Putamen (tissue), 1 donor: ENCODE results near the gene YIF1A.
"Not testable (repeated sequence)": the region's sequence is repeated elsewhere in the genome, so short reads cannot be mapped to it uniquely, and the experiment has no call there.

Experiments
- DNase-seq: peaks from one replicate; pipeline ENCODE4 v3.0.0-alpha.2; 2016; ENCODE audit warnings: low spot score

The YIF1A gene

DNA sequence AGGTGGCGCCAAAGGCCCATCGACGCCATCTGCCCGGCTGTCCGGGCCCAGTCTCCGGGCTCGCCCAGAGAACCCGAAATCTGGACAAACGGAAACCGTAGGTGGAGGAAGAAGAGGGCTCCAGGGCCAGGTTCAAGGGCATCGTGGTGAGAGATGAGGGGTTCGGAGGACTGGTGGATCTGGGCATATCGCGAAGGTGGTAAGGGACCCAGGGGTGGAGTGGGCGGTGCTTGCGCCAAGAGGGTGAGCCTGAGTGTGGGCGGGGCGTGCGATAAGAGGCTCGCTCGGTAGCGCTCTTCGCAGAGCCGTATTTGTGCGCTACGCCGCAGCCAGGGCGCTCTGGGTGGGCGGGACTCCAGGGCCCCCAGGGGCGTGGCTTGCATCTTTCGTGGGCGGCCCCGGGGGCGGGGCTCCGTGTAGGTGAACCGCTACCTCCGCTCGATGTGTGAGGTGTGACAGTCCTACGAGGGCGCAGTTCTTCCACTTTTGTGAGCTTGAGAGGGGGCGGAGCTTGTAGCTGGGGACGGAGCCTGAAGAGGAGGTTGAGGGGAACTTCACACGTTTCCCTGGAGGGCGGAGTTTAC is 23.1 kb upstream of the YIF1A start:
- DNase-seq = peak; percentile 81

- DNase-seq = no peak
Observed at GRCh38 chr11:66311470-66311964, 22.6 kb upstream of the YIF1A start.

DNA sequence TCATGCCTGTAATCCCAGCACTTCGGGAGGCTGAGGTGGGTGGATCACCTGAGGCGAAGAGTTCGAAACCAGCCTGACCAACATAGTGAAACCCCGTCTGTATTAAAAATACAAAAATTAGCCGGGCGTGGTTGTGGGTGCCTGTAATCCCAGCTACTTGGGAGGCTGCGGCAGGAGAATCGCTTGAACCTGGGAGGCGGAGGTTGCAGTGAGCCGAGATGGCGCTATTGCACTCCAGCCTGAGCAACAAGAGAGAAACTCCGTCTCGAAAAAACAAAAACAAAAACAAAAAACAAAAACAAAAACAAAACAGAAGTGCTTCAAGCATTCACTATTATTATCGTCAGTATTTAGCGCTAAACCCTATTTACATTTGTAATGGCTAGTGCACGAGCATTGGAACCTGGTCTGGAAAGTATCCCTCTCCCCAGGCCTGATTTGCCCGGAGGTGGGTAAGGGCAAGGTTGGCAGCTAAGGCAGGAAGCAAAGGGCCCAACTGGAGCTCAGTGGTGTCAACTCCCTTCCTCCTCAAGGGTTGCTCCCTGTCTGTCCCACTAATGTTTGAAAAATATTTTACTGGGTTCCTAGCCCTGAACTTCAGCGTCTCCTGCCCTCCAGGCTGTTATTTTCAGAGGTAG is 22.0 kb upstream of the YIF1A start:
- not testable (repeated sequence) for DNase-seq

DNA sequence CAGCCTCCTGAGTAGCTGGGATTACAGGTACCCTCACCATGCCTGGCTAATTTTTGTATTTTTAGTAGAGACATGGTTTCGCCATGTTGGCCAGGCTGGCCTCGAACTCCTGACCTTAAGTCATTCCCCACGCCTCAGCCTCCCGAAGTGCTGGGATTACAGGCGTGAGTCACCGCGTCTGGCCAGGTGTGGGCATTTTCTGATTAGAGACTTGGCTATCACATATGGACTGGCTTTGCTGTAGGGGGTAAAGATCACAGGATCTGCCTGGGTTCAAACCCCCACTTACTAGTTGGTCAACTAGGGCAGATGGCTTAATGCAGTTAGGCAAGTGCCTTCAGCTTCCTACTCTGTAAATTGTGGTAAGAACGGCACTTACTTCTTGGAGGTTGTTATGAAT is 21.4 kb upstream of the YIF1A start:
- DNase-seq = no peak

- DNase-seq = no peak
Observed at GRCh38 chr11:66309475-66309874, 20.5 kb upstream of the YIF1A start.

DNA sequence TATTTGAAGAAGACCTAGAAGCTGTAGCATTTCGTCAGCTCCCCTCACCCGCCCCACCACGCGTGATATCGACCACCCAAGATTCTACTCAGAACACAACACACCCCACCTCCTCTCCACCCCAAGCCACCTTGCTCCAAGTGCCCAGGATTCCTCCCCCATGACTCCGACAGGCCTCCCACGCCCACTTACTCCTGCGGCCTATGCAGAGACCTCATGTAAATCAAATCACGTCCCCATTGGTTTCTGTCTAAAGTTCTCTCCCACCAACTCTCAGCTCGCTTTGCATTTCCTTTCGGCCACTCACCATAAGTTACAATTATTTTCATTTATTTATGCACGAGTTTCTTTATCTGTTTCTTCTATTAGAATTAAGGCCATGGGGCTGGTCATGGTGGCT is 13.7 kb upstream of the YIF1A start:
- no peak for DNase-seq

DNA sequence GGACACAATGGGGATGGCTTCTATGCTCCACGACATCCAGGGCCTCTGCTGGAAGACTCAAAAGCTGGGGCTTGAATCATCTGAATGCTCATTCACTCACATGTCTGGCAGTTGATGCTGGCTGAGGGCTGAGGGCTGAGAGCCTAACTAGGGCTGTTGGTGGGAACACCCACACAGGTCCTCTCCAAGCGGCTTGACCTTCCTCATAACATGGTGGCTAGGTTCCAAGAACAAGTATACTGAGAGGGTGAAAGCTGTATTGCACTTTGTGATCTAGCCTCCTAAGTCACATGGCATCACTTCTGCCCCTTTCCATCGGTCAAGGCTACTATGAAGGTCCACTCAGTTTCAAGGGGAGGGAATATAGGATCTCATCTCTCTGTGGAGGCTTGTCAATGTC is 10.2 kb upstream of the YIF1A start:
- DNase-seq = no peak

DNA sequence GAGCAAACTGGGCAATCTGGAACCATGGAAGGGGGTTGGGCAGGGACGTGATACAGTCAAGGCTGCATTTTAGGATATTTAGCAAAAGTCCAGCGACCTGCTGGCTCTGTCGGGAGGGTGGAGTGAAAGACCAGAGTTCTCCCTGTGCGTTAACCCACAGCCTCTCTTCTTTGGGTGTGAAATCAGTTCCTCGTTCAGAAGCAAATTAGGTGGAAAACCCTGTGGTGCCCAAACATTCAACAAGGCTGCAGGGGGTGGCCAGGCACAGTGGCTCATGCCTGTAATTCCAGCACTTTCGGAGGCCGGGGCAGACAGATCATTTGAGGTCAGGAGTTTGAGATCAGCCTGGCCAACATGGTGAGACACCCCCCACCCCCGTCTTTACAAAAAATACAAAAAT is 8.7 kb upstream of the YIF1A start:
- DNase-seq = no peak

DNA sequence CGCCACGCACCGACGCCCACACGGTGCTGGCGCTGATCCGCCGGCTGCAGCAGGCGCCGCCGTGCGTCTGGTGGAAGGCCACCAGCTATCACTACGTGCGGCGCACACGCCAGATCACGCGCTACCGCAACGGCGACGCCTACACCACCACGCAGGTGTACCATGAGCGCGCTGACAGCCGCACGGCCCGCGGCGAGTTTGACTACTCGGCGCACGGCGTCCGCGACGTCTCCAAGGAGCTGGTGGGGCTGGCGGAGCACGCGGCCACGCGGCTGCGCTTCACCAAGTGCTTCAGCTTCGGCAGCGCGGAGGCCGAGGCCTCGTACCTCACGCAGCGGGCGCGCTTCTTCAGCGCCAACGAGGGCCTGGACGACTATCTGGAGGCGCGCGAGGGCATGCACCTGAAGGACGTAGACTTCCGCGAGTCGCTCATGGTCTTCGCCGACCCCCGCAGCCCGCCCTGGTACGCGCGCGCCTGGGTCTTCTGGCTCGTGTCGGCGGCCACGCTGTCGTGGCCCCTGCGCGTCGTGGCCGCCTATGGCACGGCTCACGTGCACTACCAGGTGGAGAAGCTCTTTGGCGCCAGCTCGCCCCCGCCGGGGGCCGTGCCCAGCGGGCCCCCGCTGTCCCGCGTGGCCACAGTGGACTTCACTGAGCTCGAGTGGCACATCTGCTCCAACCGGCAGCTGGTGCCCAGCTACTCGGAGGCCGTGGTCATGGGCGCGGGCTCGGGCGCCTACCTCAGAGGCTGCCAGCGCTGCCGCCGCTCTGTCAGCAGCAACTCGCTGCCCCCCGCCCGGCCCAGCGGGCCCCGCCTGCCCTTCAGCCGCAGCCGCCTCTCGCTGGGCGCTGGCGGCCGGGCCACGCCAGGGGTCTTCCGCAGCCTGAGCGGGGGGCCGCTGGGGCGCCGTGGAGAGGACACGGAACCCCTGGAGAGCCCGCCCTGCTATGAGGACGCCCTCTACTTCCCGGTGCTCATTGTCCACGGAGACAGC is 6.0 kb upstream of the YIF1A start:
- no peak for DNase-seq

DNA sequence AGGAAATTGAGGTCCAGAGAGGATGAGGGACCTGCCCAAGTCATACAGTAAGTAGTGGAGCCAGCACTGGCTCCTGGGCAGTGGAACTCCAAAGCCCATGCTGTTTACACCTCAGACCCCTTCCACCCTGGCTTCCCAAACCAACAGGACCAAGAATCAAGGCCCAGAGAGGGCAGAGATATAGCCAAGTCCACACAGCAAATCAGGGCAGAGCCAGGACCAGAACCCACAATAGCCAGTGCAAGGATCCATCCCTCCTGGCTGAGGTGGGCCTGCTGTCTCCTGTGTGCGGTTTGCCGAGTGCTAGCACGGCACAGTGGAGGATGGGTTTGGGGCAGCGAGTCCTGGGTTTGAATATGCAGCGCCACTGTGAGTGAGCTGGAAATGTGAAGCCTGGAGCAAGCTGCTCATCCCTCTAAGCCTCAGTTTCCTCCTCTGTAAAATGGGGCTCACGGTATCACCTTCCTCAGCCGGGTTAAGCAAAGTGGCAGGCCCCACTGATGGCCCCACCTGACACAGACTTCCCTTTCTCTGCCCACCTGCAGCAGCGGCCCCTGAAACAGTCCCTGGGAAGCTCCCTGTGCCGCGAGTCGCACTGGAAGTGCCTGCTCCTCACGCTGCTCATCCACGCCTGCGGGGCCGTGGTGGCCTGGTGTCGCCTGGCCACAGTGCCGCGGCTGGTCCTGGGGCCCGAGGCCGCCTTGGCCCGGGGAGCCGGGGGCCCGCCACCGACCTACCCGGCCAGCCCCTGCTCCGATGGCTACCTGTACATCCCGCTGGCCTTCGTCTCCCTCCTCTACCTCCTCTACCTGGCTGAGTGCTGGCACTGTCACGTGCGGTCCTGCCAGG is 5.1 kb upstream of the YIF1A start:
- DNase-seq = no peak

DNA sequence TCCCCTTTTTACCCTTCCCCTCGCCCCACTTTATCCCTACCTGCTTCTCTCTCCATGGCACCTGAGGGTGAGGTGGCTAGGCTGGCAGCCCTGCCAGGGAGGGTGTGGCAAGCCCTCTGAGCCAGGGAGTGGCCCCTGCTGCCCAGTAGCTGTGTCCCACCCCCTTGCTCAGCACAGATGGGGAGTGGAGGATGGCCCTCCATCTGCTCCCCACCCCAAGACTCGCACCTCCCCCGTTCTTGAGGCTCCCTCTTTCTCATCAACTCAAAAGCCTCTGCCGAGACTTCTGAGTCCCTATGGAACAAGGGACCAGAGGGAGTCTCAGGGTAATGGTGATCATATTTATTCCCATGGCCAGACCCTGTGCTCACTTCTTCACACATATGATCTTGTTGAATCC is 4.4 kb upstream of the YIF1A start:
- DNase-seq = no peak

DNA sequence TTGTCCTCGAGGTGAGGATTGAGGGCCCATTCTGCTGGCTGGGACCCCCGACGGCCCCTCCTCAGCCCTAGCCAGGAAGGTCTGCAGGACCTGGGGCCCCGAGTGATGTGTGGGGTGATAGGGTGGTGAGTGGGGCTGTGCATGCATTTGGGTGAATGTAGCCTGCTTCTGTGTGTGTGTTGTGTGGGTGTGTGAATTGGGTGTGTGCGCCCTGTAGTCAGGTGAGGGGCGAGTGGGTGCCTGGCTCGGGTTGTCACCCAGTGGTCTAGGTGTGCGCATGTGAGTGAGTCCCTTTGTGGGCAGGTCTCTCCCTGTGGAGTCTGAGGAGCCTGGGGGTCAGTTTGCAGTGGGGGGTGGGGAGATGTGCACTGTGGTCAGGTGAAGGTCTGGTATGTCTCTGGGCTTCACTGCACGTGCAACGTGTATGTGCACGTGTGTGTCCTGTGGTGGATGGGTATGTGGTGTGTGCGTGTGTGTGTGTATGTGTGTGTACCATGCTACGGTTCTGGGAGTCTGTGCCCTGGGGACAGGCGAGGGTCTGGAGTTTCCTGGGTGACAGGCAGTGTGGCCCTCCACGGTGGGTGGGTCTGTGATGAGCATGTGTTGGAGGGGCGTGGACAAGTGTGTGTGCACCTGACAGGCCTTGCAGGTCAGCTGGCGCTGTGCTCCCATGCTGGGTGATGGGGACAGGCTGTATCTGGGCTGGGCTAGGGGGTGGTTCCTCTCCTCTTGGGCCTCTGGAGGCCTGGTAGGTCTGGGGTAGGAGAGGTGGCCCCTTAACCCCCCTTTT is 3.8 kb upstream of the YIF1A start:
- no peak for DNase-seq

- no peak for DNase-seq
Observed at GRCh38 chr11:66291706-66292542, 3.0 kb upstream of the YIF1A start, which contains the start of gene TMEM151A. TMEM151A (plus strand) TSS chr11:66291894; CDS start chr11:66292014, 120 bp downstream.

DNA sequence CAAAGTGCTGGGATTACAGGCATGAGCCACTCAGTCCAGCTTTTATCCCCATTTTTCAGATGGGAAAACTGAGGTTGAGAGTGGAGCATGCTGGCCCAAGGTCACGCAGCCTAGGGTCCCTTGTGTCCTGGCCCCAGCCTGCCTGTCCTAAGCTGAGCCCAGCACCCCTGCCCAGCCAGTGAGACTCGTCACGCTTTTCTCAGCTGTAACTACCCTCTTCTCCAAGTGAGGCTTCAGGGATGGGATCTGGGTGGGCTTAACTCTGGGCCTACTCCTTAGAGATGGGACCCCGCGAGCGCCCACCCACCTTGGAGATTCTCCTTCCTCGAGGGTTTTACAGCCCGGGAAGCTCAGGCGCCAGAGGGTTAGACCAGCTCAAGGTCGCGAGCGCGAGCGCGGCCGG is 2.4 kb upstream of the YIF1A start:
- DNase-seq = no peak

- DNase-seq = no peak
Observed at GRCh38 chr11:66290330-66290621, 1.3 kb upstream of the YIF1A start.

GRCh38 chr11:66289548-66290329 is 796 bp upstream of the YIF1A start:
- DNase-seq = no peak

DNA sequence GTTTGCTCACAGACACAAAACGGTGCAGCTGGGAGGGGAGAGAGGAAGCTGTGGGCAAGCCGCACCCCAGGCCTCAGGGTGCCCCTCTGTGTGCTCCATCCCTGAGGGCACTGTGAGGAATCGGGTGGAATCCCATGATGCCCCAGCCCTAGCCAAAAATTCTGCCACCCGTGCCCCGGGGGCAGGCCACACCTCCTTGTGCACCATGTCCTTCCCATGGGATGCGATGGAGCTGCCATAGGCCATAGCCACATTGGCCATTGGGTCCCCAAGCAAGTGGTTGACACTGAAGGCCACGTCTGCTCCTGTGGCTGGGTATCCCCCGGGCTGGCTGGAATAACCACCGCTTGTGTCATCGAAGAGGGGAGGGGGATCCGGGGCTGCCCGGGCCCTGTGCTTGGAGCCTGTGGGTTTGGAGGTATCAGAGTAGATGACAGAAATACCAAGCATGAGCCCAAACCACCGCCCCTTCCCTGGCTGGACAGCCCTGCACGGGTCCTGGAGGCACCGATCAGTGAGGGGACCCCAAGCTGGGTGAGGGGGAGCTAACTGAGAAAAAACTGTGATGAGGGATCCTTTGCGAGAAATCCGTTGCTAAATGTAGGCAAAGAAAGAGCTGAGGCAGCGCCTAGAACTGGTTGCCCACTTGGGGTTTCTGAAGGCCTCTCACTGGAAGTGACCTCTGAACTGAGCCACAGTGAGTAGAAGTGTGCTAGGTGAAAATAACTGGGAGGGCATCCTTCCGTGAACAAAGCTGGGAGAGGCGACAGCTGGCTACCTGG is 863 bp downstream of the YIF1A start:
- no peak for DNase-seq

- no peak for DNase-seq
Observed at GRCh38 chr11:66287211-66287888, 1.6 kb downstream of the YIF1A start.
